EH (cell line): ENCODE results near the gene RNFT2.
"Not testable (repeated sequence)": the region's sequence is repeated elsewhere in the genome, so short reads cannot be mapped to it uniquely, and the experiment has no call there.

Experiments
- DNase-seq: peaks from one replicate; pipeline ENCODE4 v3.0.0-alpha.2; 2015; ENCODE audit warnings: low read depth

The RNFT2 gene

DNA sequence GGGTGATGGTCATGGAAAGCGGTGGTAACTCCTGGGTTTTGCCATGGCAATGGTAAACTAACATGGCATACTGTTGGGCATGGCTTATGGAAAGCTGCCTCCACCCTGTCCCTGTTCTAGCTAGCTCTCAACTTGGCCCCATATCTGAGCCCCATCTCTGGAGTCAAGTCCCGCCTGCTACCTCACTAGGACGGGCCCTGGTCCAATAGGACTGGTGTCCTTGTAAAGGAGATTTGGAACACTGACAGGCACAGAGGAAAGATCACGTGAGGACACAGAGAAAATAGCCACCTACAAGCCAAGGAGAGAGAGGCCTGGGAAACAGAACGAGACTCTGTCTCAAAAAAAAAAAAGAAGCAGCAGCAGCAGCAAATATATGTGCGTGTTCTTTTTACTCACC is 59.8 kb downstream of the RNFT2 start:
- DNase-seq, result no peak

DNA sequence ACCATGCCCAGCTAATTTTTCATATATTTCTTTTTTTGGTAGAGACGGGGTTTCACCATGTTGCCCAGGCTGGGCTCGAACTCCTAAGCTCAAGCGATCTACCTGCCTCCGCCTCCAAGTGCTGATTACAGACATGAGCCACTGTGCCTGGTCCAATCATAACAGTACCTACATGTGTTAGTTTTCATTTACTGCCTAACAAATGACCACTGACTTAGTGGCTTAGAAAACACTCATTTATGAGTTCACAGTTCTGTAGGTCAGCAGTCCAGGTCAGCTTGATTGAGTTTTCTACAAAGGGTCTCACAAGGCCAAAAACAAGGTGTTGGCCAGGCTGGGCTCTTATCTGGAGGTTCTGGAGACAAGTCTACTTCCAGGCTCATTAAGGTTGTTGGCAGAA is 60.6 kb downstream of the RNFT2 start:
- no peak for DNase-seq

DNA sequence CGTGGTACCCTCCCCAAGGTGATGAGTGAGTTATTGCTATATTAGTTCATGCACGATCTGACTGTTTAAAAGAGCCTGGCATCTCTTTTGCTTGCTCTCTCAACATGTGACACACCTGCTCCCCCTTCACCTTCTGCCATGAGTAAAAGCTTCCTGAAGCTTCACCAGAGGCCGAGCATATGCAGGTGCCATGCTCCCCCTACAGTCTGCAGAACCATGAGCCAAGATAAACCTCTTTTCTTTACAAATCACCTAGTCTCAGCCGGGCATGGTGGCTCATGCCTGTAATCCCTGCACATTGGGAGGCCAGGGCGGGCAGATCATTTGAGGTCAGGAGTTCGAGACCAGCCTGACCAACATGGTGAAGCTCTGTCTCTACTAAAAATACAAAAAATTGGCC is 61.8 kb downstream of the RNFT2 start:
- DNase-seq, result no peak

DNA sequence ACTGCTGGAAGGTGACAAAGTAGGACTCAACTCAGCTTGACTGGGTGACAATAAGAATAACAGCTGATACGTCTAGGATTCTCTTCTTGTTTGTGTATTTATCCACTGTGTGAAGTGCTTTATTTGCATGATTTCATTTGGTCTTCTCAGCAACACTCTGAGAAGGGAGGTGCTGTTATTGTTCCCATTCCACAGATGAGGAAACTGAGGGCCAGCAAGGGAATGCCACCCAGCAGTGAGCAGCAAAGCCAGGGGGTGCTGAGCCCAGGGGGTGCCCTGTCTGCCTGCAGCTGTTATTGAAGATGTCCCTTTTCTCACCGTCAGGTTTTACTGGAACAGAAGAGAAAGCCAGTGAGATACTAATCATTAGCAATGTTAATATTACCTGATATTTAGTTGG is 62.8 kb downstream of the RNFT2 start:
- DNase-seq, result no peak

DNA sequence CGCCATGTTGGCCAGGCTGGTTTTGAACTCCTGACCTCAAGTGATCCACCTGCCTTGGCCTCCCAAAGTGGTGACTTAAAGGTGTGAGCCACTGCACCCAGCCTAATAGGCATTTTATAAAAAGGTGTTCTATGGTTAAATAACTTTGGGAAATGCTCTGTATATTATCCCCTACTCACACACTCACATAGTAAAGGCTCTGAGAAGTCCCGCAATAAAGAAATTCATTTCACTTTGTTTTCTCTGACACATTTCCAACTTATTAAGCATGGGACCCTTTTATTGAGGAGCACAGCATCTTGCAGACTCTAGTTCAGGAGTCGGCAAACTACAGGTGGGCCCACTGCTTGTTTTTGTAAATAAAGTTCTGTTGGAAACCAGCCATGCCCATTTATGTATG is 63.9 kb downstream of the RNFT2 start:
- no peak for DNase-seq

DNA sequence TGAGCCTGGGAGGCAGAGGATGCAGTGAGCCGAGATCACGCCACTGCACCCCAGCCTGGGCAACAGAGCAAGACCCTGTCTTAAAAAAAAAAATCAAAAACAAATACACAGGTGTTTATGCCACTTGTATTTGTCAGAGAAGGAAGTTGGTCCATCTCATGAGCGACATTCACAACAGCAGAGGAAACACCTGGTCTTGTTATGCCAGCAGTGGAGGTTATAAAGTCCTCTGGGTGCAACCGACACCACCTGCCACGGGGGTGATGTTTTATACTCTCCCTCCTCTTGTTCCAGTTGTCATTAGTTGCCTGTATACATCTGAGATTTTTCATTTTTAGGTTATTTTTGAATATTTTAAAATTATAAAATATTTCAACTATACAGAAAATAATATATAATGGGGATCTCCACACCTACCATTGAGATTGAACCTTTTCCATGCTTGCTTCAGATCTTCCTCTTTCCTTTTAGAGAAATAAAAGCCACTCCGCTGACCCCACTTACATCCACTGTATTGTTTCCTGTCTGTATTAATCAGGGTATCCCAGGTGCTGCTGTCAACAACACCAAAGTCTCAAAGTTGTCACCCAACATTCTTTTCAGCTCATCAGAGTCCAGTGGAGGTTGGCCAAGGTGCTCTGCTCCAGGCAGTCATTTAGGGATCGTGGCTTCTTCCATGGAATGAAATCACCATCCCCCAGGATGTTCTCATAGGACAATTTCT is 65.1 kb downstream of the RNFT2 start:
- no peak for DNase-seq

DNA sequence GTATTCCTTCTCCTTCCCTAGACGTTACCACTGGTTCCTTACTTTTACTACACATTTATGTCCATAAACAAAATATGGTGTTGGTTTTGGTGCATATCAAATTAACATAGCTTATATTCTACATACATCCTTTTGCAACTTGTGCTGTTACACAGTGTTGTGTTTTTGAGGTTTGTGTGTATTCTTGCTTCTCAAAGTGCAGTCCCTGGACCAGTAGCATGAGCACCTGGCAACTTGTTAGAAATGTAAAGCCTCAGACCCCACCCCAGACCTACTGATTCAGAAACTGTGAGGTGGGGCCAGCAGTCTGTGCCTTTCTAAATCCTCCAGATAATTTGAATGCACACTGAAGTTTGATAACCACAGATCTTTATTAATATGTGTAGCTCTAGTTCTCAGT is 65.9 kb downstream of the RNFT2 start:
- no peak for DNase-seq

DNA sequence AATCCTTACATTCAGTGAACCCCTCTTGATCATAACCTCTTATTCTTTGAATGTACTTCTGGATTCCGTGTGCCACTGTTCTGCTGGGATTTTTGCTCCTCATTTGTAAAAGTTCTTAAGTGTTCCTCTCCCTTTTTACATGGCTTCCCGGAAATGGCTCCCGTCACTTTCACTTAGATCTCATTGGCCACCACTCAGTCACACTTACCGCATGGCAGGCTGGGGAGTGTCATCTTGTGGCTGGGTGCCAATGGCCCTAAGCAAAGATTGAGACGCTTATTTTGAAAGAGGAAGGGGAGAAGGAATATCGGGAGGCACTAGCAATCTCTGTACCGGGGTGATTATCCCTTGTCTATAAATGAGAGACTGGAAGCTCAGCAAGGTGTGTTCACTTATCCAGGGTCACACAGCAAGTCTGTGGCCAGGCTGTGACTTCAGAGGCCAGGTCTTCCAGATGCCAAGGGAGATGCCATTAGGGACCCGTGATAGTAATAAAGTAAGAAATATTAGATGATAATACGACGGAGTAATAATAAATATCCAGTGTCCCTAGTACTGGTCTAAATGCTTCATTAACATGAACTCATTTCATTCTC is 68.8 kb downstream of the RNFT2 start:
- peak; percentile 18 for DNase-seq

DNA sequence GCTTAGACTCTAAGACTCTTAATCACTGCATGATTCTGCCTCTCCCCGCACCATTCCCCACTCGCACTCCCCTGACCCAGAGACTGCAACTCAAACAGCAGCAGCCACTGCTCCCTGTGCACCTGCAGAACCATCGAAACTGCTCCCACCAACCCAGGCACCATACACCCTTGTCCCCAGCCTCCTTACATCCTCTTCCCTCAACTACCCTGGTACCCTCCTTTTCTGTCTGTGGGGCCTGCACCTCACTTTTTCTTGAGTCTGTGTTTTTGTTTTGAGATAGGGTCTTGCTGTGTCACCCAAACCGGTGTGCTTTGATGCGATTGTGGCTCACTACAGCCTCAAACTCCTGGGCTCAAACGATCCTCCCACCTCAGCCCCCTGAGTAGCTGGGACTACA is 69.4 kb downstream of the RNFT2 start:
- DNase-seq, result no peak

DNA sequence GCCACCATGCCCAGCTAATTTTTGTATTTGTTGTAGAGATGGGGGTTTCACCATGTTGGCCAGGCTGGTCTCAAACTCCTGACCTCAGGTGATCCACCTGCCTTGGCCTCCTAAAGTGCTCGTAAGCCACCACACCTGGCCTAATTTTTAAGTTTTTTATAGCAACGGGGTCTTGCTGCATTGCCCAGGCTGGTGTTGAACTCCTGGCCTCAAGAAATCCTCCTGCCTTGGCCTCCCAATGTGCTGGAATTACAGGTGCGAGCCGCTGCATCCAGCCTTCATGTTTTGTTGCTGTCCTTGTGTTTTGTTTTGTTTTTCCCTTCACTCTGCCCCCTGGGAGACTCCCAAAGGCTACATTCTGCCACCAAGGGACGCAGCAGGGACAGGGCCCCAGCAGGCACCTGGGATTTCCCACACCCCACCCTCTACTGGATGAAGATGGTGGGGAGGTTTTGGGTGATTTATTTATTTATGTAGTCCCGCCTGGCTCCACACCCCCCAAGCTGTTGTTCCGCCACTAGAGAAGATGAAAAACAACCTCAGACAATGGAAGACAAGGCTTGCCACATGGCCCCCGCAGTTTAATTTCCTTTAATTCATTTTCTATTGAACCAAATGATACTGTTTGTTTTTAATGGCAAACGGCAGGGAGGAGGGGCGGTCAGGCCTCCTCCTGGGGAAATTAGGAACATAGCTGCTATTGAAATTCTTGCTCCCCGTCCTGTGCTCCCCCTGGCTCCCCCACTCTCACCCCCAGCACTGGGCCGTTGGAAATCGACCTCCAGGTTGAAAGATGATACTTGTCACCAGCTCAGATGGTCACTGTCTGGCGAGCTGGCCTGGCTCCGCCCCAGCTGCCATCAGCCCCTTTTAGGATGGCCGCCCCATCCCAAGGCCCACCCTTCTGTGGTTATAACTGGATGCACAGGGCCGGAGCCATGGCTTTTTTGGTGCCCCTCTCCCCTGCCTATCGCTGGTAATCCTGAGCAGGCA is 70.3 kb downstream of the RNFT2 start:
- DNase-seq, result no peak

DNA sequence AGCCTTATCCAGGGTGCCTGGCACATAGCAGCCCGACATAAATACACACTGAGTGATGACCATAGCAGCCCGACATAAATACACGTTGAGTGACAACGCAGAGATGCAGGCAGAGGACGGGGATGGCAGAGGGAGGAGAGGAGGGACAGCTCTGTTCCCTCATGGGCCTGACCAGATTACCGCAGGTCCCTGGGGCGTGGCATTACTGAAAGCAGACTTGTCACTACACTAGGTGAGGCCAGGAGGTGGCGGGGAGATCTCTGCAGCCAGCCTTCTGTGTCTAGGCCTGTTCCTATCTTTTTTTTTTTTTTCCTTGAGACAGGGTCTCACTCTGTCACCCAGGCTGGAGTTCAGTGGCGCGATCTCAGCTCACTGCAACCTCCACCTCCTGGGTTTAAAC is 74.1 kb downstream of the RNFT2 start:
- DNase-seq, result no peak

DNA sequence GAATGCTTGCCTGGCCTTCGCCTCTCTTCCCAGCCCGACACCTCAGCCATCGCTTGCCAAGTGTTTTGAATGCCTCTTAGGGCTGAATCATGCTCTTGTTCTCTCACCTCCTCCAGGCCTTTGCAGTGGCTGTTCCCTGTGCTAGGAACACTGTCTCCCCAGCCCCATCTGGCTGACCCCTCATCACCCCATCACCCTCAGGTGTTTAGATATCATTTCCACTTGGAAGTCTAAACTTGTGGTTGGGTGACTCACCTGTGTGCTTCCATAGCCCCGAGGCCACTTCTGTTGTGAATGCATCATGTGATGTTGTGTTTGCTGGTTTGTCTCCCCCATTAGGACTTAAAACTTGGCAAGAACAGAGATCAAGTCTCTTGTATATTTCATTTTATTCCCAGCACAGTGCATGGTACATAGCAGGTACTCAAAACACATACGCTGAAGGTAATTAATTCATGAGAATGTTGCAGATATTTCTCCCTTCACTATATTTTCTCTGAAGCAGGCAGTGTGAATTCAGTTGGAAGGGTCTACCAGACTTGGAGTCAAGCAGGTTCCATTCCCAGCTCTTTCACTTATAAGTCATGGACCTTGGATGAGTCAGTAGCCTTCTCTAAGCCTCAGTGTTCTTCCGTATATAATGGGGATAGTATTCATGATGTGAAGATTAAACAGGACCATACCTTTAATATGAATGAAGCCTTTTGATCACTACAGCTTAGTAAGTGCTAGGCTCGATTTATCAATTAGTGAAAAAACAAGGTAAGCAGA is 75.3 kb downstream of the RNFT2 start:
- no peak for DNase-seq

DNA sequence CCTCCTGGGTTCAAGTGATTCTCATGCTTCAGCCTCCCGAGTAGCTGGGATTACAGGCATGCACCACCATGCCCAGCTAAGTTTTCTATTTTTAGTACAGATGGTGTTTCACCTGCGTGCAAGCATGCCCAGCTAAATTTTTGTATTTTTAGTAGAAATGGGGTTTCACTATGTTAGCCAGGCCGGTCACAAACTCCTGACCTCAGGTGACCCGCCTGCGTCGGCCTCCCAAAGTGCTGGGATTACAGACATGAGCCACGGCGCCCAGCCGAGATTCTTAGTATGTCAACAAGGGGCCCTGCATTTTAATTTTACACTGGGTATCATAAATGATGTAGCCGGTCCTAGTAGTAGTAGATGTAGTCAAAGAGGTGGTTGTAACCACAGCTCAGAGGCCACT is 76.7 kb downstream of the RNFT2 start:
- not testable (repeated sequence) for DNase-seq

DNA sequence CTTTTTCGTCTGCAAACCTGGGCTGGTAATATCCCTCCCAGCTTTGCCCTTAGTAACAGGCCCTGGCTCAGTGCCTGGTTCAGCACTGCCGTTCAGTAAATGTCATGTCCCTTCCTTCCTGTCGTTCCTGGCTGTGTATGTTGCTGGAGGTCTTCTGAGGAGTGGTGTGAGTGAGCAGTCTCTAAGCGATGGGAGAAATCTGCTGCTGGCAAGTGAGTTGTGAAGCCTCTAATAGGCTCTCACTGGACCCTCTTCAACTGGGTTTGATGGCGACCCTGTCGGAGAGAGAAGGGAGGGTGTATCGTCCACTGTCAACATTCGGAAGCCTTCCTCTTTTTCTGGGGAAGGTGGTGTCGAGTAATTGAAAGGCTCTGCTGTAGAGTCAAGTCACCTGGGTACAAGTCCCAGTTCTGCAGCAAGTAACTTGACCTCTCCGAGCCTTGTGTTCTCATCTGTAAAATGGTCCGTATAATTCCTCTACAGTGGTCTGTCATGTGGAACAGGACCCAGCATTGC is 80.3 kb downstream of the RNFT2 start:
- DNase-seq, result peak; percentile 65

DNA sequence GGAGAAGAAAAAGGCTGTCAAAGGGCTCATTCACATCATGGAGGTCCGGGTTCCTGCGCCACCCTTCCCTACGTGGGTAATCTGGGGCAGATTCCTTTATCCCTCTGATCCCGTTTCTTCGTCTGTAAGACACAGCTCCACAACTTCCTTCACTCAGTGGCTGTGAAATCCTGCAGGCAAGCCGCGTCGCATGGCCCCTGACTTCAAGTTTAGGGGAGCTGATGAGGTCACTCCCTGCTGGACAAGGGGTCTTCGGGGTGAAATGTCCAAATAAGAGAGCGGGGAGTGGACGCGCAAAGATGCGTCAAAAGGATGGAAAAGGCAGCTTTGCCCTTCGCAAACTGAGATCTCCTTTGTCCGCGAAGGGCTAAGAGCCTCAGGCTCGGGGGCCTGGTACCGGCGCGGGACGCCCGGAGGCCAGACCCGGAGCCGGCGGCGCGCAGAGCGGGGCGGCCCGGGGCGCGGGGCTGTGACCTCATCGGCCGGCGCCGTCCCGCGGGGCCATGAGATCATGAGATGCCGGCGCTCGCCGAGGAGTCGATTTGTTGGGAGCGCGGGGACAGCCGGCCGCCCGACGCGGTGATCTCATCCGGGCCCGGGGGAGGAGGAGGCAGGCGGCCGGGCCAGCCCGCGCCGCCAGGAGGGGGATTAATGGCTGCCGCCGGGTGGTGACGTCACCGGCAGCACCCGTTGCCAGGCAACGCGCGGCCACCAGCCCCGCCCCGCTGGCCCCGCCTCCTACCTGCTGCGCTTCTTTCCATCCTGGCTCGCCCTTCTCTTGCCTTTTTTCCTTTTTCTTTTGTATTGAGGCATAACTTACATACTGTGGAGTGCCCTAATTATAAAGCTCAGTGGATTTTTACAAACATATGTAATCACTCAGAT is 81.1 kb downstream of the RNFT2 start:
- DNase-seq, result peak; percentile 95

DNA sequence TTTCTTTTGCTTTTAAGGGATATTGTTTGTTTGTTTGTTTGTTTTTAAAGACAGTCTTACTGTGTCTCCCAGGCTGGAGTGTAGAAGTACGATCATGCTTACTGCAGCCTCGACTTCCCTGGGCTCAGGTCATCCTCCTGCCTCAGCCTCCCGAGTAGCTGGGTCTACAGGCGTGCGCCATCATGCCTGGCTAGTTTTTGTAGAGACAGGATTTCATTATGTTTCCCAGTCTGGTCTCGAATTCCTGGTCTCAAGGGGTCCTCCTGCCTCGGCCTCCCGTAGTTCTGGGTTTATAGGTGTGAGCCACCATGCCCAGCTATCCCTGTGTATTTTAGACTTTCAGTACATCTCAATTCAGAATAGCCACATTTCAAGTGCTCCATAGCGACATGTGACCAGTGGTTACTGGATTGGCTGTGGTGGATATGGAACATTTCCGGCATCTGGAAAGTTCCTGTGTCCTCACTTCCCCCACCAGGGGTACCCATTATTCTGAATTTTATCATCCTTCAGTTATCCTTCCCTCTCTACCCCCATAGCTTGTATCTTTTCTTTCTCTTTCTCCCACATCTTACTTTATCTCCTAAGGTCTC is 82.0 kb downstream of the RNFT2 start:
- DNase-seq, result no peak

DNA sequence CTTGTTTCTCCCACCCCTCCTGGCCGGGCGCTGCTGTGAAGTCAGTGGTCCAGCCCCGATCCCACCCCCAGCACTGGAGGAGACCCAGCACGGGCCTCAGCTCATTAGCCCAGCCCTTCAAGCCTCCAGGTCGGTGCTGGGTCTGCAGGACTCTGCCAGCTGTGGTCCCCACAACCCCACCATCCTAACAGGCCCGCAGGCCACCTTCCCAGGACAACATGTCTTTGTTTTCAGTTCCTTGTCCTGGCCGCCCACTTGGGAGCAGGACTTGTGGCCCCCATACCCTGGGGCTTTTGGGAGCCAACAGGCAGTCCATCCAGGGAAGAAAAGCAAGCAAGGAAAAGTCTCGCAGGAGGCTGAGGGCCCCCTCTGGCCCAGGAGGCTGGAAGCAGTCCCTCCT is 83.2 kb downstream of the RNFT2 start:
- no peak for DNase-seq

DNA sequence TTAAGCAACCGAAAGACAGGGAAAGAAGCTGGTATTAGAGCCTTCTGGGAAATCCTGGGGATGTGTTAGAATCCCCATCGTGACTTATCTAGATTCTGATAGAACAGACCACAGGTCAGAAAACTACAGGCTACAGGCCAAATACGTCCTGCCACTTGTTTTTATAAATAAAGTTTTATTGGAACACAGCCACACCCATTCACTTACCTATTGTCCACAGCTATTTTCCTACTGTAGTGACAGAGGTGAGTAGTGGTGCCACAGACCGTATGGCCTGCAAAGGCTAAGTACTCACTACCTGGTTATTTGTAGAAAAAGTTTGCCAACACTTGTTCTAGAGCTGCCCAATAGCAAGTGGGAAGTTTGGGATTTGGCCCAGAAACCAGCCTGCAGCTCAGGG is 89.3 kb downstream of the RNFT2 start:
- no peak for DNase-seq

DNA sequence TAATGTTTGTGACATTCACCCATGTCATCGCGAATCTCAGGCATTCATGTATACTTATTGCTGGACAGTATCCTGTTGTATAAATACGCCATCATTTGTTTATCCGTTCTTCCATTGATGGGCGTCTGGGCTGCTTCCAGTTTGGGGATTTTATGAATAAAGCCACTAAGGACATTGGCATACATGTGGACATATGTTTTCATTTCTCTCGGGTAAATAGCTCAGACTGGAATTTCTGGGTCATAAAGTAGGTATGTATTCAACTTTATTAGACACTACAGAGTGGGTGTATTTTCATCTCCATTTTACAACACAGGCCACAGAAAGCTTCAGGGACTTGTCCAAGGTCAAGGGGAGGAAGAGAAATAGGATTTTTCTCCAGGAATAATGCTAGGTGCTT is 94.2 kb downstream of the RNFT2 start:
- DNase-seq, result peak; percentile 62

DNA sequence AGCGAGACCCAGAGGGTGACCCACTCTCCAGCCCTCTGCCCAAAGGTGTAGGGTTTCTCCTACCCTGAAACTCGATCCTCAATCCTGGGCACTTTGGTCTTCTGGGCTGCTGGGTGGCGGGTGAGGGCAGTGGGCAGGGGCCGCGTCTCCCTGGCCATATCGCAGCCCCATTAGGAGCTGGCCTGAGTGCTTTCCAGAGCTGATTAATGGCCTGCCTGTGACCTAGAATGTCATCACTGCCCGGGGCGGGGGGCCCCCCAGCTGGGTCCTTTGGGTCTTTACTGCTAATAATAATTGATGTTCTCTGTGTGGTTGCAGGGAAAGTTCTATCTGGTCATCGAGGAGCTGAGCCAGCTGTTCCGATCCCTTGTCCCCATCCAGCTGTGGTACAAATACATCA is 95.4 kb downstream of the RNFT2 start:
- DNase-seq, result no peak

DNA sequence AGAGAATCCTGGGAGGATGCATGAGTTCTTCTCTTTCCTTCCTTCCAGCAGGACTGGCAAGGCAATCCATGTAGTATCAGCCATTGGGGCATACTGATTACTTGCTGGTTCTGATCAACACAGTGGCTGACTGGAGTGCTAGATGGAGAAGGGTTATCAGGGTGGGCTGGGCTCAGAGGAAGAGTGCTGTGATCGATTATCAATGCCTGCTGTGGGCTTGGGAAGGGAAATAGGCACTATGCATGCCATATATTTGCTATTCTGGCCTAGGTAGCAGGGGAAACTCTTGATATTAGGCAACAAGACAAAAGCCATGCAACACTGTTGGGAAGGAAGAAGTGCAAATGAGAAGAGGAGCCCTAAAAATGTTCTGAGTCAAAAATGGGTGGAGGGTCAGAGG is 97.4 kb downstream of the RNFT2 start:
- no peak for DNase-seq
